Esophagus muscularis mucosa (tissue), 4 donors: ENCODE data around the gene FANCD2.

Experiments
- EP300 ChIP-seq: sonication (generic); formaldehyde crosslinking; IDR thresholded peaks from one replicate; pipeline ENCODE4 v1.6.1; 2017; ENCODE audit warnings: antibody characterized with exemption
- POLR2AphosphoS5 ChIP-seq, 2 donors: sonication (generic); formaldehyde crosslinking; IDR thresholded peaks; one replicate each; pipeline ENCODE4 v1.6.1; 2017; ENCODE audit warnings: antibody characterized with exemption in 2 of 2
- TF ChIP-seq, protein P1 (sequence below), 3 experiments: fragments of 200-600 bp in 2 of 3; fragments of 450-650 bp in 1 of 3; sonication (generic) in 2 of 3; IDR thresholded peaks; one replicate each; pipeline ENCODE4 v1.5.1; 2017 to 2019; ENCODE audit warnings: antibody characterized with exemption in 3 of 3, mild to moderate bottlenecking in 2 of 3, moderate library complexity in 1 of 3

DNA sequence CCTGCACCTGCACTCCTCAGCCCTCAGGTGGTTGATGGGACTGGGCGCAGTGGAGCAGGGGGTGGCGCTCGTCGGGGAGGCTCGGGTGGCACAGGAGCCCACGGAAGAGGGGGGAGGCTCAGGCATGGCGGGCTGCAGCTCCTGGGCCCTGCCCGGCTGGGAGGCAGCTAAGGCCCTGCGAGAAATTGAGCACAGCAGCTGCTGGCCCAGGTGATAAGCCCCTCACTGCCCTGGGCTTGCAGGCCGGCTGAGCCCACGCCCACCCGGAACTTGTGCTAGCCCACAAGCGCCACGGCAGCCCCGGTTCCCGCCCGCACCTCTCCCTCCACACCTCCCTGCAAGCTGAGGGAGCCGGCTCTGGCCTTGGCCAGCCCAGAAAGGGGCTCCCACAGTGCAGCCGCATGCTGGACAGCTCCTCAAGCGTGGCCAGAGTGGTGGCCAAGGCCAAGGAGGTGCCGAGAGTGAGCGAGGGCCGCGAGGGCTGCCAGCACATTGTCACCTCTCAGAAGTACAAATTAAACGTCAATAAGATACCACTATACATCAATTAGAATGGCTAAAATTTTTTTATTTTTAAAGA lies 110.3 kb downstream of the FANCD2 start:
- TF ChIP-seq, protein P1, sequence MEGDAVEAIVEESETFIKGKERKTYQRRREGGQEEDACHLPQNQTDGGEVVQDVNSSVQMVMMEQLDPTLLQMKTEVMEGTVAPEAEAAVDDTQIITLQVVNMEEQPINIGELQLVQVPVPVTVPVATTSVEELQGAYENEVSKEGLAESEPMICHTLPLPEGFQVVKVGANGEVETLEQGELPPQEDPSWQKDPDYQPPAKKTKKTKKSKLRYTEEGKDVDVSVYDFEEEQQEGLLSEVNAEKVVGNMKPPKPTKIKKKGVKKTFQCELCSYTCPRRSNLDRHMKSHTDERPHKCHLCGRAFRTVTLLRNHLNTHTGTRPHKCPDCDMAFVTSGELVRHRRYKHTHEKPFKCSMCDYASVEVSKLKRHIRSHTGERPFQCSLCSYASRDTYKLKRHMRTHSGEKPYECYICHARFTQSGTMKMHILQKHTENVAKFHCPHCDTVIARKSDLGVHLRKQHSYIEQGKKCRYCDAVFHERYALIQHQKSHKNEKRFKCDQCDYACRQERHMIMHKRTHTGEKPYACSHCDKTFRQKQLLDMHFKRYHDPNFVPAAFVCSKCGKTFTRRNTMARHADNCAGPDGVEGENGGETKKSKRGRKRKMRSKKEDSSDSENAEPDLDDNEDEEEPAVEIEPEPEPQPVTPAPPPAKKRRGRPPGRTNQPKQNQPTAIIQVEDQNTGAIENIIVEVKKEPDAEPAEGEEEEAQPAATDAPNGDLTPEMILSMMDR (IDR thresholded peaks at IDR 0.05) = no peak
- TF ChIP-seq POLR2AphosphoS5 (IDR thresholded peaks at IDR 0.05) (no peak), EP300 (no peak)
